Esophagus squamous epithelium (tissue), 4 donors: ENCODE data around the gene SUPT20H.

ENCODE experiments used
- POLR2A ChIP-seq, 4 donors: fragments of 450-650 bp; IDR thresholded peaks; one replicate each; pipeline ENCODE4 v1.6.1; 2017; ENCODE audit warnings: antibody characterized with exemption in 4 of 4, mild to moderate bottlenecking in 4 of 4, moderate library complexity in 3 of 4
- TF ChIP-seq, protein P1 (sequence below), 6 experiments: fragments of 450-650 bp in 4 of 6; fragments of 200-600 bp in 2 of 6; sonication (generic) in 2 of 6; IDR thresholded peaks; one replicate each; pipeline ENCODE4 v1.5.1; 2016 to 2019; ENCODE audit warnings: antibody characterized with exemption in 6 of 6, mild to moderate bottlenecking in 4 of 6, moderate library complexity in 4 of 6

DNA sequence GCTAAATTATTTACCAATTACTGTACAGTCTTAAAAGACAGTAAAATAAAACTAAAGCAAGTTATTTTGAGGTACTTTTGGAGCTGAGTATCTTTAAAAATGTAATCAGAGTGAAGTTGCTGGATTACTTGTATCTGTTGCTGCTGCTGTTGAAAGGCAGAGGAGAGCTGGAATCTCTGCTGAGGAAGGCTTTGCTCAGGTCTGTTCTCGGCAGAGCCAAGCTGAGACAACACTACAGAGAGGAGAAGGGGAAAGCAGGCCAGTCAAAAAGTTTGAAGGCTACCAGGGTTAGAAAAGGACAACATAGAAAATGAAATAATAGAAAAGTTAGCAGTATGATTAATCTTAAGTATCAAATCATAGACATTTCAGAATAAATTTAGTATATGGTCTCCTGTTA, 49.1 kb downstream of the SUPT20H start:
- TF ChIP-seq, protein P1, sequence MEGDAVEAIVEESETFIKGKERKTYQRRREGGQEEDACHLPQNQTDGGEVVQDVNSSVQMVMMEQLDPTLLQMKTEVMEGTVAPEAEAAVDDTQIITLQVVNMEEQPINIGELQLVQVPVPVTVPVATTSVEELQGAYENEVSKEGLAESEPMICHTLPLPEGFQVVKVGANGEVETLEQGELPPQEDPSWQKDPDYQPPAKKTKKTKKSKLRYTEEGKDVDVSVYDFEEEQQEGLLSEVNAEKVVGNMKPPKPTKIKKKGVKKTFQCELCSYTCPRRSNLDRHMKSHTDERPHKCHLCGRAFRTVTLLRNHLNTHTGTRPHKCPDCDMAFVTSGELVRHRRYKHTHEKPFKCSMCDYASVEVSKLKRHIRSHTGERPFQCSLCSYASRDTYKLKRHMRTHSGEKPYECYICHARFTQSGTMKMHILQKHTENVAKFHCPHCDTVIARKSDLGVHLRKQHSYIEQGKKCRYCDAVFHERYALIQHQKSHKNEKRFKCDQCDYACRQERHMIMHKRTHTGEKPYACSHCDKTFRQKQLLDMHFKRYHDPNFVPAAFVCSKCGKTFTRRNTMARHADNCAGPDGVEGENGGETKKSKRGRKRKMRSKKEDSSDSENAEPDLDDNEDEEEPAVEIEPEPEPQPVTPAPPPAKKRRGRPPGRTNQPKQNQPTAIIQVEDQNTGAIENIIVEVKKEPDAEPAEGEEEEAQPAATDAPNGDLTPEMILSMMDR (IDR thresholded peaks at IDR 0.05): no peak
- no peak for TF ChIP-seq POLR2A (IDR thresholded peaks at IDR 0.05)
